Measurements from ENCODE around the gene MRPS21. TPM values are rescaled to one million over a fixed set of nuclear protein-coding genes. Genes with fewer than 3 reads are reported as not detected.

MRPS21 gene
- polyA plus RNA-seq, 2 of the 4 experiments (the other 2 are of a cell fraction) = 95.7 to 113 TPM

DNA sequence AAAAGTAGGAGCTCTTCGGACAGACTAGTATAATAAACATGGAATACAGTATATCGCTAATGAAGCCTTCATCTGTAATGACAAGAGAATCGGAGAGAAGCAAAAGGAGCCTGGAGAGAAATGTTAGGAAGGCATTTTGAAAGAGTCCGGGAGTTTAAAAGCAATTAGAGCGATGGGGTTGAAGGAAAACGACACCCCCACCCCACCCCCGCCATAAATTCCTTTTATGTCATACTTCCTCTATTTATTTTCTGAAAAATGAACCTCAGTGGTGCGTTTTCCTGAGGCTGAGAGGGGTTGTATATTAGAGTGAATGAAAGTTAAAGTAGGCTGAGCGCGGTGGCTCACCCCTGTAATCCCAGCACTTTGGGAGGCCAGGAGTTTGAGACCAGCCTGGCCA is 24.2 kb upstream of the MRPS21 start (continued):
- TF ChIP-seq TP53 (CRISPR knock-in tag; IDR thresholded peaks at IDR 0.05) (no peak), KDM5A (IDR thresholded peaks at IDR 0.05) (no peak), MAZ (IDR thresholded peaks at IDR 0.05; ENCODE audit: borderline replicate concordance, low read depth, low read length) (no peak), ZFP36 (IDR thresholded peaks at IDR 0.05; ENCODE audit: borderline replicate concordance, partially characterized antibody) (no peak), MAFK (IDR thresholded peaks at IDR 0.05; ENCODE audit: partially characterized antibody) (no peak), ZNF302 (CRISPR knock-in tag; IDR thresholded peaks at IDR 0.05) (no peak)

DNA sequence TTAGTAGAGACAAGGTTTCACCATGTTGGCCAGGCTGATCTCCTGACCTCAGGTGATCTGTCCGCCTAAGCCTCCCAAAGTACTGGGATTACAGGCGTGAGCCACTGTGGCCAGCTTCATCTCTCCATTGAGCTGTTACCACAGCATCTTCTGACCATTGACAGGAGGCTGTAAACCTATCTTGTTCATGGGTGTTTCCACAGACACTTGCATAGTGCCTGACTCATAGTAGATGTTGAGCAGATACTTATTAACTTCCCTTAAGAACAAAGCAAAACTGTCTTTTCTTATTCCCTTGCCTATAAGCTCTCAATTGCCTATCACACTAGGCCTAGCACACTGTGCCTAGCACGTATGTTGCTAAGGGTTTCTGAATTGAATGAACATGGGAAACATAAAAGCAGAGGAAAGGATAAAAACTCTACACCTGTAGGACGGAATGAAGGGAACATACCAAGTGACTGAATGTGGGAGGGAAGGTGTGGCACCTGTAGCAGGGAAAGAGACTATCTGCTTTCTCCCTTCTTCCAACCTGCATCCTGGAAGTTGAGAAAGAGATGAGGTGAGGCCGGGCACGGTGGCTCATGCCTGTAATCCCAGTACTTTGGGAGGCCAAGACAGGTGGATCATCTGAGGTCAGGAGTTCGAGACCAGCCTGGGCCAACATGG is 22.2 kb upstream of the MRPS21 start:
- Histone ChIP-seq H3K9me3 (no peaks in the 10 kb centered on the region), H3K4me3 (no peak overlapping the region), H3K4me2 (no peak overlapping the region), H3K4me1 (peaks cover 11% of the 10 kb centered on the region), H3K27ac (no peak overlapping the region)
- FAIRE-seq (no peak), DNase-seq (ENCODE audit: low read depth in 1 of 2, low spot score in 1 of 2) (no peak), ATAC-seq (no peak)
- TF ChIP-seq HMGXB4 (CRISPR knock-in tag; IDR thresholded peaks at IDR 0.05; ENCODE audit: borderline replicate concordance) (no peak), POLR2AphosphoS2 (conservative IDR thresholded peaks at IDR 0.05; ENCODE audit: low read length) (no peak), CEBPB (IDR thresholded peaks at IDR 0.05) (no peak), EHF (CRISPR knock-in tag; IDR thresholded peaks at IDR 0.05) (no peak), RAD21 (conservative IDR thresholded peaks at IDR 0.05 in 1 of 2, IDR thresholded peaks at IDR 0.05 in 1 of 2) (no peak), TP53 (CRISPR knock-in tag; IDR thresholded peaks at IDR 0.05) (no peak), GATA3 (IDR thresholded peaks at IDR 0.05; ENCODE audit: borderline replicate concordance) (no peak), ESRRA (IDR thresholded peaks at IDR 0.05; ENCODE audit: borderline replicate concordance, low read length) (no peak), JUN (IDR thresholded peaks at IDR 0.05) (no peak)
- TF ChIP-seq, protein P1, sequence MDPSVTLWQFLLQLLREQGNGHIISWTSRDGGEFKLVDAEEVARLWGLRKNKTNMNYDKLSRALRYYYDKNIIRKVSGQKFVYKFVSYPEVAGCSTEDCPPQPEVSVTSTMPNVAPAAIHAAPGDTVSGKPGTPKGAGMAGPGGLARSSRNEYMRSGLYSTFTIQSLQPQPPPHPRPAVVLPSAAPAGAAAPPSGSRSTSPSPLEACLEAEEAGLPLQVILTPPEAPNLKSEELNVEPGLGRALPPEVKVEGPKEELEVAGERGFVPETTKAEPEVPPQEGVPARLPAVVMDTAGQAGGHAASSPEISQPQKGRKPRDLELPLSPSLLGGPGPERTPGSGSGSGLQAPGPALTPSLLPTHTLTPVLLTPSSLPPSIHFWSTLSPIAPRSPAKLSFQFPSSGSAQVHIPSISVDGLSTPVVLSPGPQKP (IDR thresholded peaks at IDR 0.05; ENCODE audit: low read depth, low read length) = no peak
- 81% methylated on average over 7 of the region's 7 CpGs for WGBS (ENCODE audit: missing lambda C conversion rate)
- POLR2A ChIA-PET = interaction anchor here (1.1 to 1.3 kb wide), 2 partner anchors 10 to 92 kb away, joined by 3 read pairs; partner anchors contain the start of gene RPRD2
- CTCF ChIA-PET = interaction anchor here (4.4 to 6.2 kb wide), 2 partner anchors 9 to 16 kb away, joined by 42 to 48 read pairs; no protein-coding TSS in a partner anchor

DNA sequence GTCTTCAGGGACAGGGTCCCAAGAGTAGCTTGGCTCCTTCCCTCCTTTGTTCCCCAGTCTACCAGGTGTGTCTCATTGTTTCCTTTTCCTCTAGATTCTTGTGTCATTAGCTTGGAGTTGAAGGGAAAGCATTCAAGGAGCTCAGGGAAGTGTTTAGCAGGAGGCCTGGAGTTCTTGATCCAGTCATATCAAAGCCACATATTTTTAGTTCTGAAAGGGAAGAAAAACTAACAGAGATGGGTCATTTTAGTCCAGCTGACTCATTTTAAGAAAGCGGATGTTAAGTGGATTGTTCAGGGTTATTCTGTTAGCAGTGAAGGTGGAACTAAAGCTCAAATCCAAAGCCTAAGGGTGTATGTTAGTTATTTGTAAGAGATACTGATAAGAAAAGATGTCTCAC is 20.4 kb upstream of the MRPS21 start:
- no peak overlapping the region for H3K4me2 ChIP-seq
- DNase-seq (ENCODE audit: low read depth in 1 of 2, low spot score in 1 of 2) (no peak), FAIRE-seq (no peak), ATAC-seq (no peak)
- WGBS (ENCODE audit: missing lambda C conversion rate) = 89% methylated on average over 1 of the region's 1 CpG
- POLR2A ChIA-PET = no interaction called here
- H3K9me3 ChIP-seq = no peaks in the 10 kb centered on the region
- no peak overlapping the region for H3K4me3 ChIP-seq
- H3K4me1 ChIP-seq = peaks cover 4% of the 10 kb centered on the region; the same call in 2 of the 3 replicates
- no peak for TF ChIP-seq MAZ (IDR thresholded peaks at IDR 0.05; ENCODE audit: borderline replicate concordance, low read depth, low read length)
- no peak for TF ChIP-seq MAX (IDR thresholded peaks at IDR 0.05)
- TF ChIP-seq EP300 (IDR thresholded peaks at IDR 0.05) = no peak
- no peak for TF ChIP-seq TP53 (CRISPR knock-in tag; IDR thresholded peaks at IDR 0.05)
- no peak for TF ChIP-seq NR3C1 (IDR thresholded peaks at IDR 0.05)
- no peak for TF ChIP-seq HOXA7 (CRISPR knock-in tag; IDR thresholded peaks at IDR 0.05)
- no peak for TF ChIP-seq HDAC2 (IDR thresholded peaks at IDR 0.05)
- TF ChIP-seq TFCP2L1 (CRISPR knock-in tag; IDR thresholded peaks at IDR 0.05) = no peak
- TF ChIP-seq HOXB5 (CRISPR knock-in tag; IDR thresholded peaks at IDR 0.05) = no peak
- no peak for TF ChIP-seq ESRRA (IDR thresholded peaks at IDR 0.05; ENCODE audit: borderline replicate concordance, low read length)
- no peak for TF ChIP-seq NPAS2 (CRISPR knock-in tag; IDR thresholded peaks at IDR 0.05; ENCODE audit: borderline replicate concordance)
- no peak for TF ChIP-seq EHF (CRISPR knock-in tag; IDR thresholded peaks at IDR 0.05)
- H3K27ac ChIP-seq = no peak overlapping the region
- CTCF ChIA-PET = interaction anchor here (0.6 to 6.2 kb wide), 5 partner anchors 7 to 550 kb away, joined by 3 to 48 read pairs (median 6); no protein-coding TSS in a partner anchor

All from A549 (cell line).